GM12801 (cell line): ENCODE data around the gene CAPZA2.

Source experiments
- CTCF ChIP-seq: IDR thresholded peaks from one replicate; pipeline ENCODE4 v1.5.1; 2011; ENCODE audit warnings: control low read depth; ENCODE audit not compliant: insufficient read length; ENCODE audit errors: extremely low read depth

Gene CAPZA2

DNA sequence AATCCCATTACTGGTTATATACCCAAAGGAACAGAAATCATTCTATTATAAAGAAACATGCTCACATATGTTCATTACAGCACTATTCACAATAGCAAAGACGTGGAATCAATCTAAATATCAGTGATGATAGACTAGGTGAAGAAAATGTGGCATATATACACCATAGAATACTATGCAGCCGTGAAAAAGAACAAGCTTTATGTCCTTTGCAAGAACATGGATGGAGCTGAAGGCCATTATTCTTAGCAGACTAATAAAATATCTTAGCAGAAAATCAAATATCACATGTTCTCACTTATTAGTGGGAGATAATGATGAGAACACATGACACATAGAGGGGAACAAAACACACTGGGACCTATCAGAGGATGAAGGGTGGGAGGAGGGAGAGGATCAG lies 38.8 kb downstream of the CAPZA2 start:
- no peak for TF ChIP-seq CTCF

DNA sequence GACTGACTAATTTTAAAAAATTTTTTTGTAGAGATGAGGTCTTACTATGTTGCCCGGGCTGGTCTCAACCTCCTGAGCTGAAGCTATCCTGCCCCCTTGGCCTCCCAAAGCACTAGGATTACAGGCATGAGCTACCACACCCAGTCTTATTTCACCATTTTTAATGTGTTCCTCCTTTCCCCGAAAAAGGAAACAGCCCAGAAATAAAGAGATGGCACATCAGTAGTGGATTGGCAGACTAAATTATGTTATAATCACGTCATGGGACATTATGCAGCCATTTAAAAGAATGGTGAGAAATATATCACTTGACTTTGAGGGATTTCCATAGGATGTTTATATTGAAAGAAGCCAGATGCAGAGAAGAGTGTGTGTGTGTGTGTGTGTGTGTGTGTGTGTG lies 40.5 kb downstream of the CAPZA2 start:
- TF ChIP-seq CTCF = no peak

- TF ChIP-seq CTCF = no peak
These were observed 44.0 kb downstream of the CAPZA2 start for GRCh38 chr7:116906391-116906790.

- TF ChIP-seq CTCF = no peak
These were observed 48.0 kb downstream of the CAPZA2 start for GRCh38 chr7:116910383-116910782.

DNA sequence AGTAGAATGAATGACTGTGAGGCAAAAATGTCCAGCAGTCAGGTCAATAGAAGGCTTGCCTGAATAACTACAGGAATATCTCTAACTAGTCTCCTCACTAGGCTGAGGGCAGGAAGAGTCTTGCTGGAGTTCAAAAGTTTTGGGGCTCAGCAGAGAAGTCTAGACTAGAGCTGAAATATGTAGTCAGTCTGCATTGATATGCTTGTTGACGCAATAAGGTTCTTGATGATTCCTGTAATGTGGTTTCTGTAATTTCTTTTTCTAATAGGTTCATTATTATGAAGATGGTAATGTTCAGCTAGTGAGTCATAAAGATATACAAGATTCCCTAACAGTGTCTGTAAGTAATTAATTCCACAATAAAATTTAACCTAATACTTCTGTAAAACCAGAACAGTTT lies 49.4 kb downstream of the CAPZA2 start:
- no peak for TF ChIP-seq CTCF

- no peak for TF ChIP-seq CTCF
These were observed 50.0 kb downstream of the CAPZA2 start for GRCh38 chr7:116912269-116912909.

GRCh38 chr7:116918704-116919103 lies 56.3 kb downstream of the CAPZA2 start:
- no peak for TF ChIP-seq CTCF
